Lung (tissue), 12 donors: Measurements from ENCODE around the gene SOX3. TPM values are rescaled to one million over a fixed set of nuclear protein-coding genes. Genes with fewer than 3 reads are reported as not detected.

ENCODE experiments used
- ATAC-seq: fragments of 200-7000 bp; cut with Tn5 transposase; one replicate; pipeline ENCODE4 v1.9.1; 2020; ENCODE audit warnings: moderate number of reproducible peaks; ENCODE audit not compliant: insufficient read depth, low FRiP score
- DNase-seq, 3 donors: peaks; one replicate each; pipeline ENCODE4 v3.0.0-alpha.2; 2013 to 2017
- H3K27ac ChIP-seq, 2 donors: one replicate each; pipeline ENCODE4 v1.5.1; 2013; ENCODE audit warnings: mild to moderate bottlenecking in 2 of 2, moderate library complexity in 2 of 2, control low read depth in 1 of 2, inconsistent platforms in 1 of 2, low read depth in 1 of 2, low read length in 1 of 2
- H3K27me3 ChIP-seq, 3 donors: one replicate each; pipeline ENCODE4 v1.5.1; 2013; ENCODE audit warnings: low read length in 2 of 3; ENCODE audit not compliant: control insufficient read depth in 3 of 3, insufficient read depth in 3 of 3
- H3K36me3 ChIP-seq, 4 donors: one replicate each; pipeline ENCODE4 v1.5.1; 2013; ENCODE audit warnings: low read length in 4 of 4, mild to moderate bottlenecking in 1 of 4, moderate library complexity in 1 of 4; ENCODE audit not compliant: control insufficient read depth in 4 of 4, insufficient read depth in 4 of 4
- H3K4me1 ChIP-seq, 5 donors: one replicate each; pipeline ENCODE4 v1.5.1; 2013; ENCODE audit warnings: low read length in 5 of 5, mild to moderate bottlenecking in 2 of 5, moderate library complexity in 1 of 5; ENCODE audit not compliant: control insufficient read depth in 5 of 5, insufficient read depth in 5 of 5
- H3K4me3 ChIP-seq: one replicate; pipeline ENCODE4 v1.5.1; 2013; ENCODE audit warnings: mild to moderate bottlenecking, control low read depth, moderate library complexity
- H3K9ac ChIP-seq, 2 donors: one replicate each; pipeline ENCODE4 v1.5.1; 2013; ENCODE audit warnings: low read length in 2 of 2, control low read depth in 1 of 2; ENCODE audit not compliant: insufficient read depth in 1 of 2
- H3K9me3 ChIP-seq, 4 donors: one replicate each; pipeline ENCODE4 v1.5.1; 2013; ENCODE audit warnings: low read length in 3 of 4, mild to moderate bottlenecking in 1 of 4, moderate library complexity in 1 of 4; ENCODE audit not compliant: control insufficient read depth in 4 of 4, insufficient read depth in 3 of 4
- WGBS, 2 donors: extraction: QIAGEN DNeasy Blood & Tissue Kit; methylation state at CpG; one replicate each; pipeline ENCODE4 v1.1.7; 2013; 5-methylcytosine and 5-hydroxymethylcytosine counted together
- polyA plus RNA-seq, 2 donors: library from polyadenylated mRNA; stranded (reverse); fragments of 200-250 nt; gene quantifications; one replicate each; pipeline ENCODE4 v1.2.1, GENCODE V29; 2013
- total RNA-seq, 2 donors: library from RNA; depleted of rRNA in 1 of 2; stranded (reverse); fragments of >200 nt in 1 of 2; gene quantifications; one replicate each; pipeline ENCODE4 v1.2.1, GENCODE V29; 2014 to 2021
- TF ChIP-seq, protein P1 (sequence below): IDR thresholded peaks from 2 replicates; pipeline ENCODE4 v1.5.1; 2012; ENCODE audit warnings: mild to moderate bottlenecking; ENCODE audit errors: control extremely low read depth, extremely low read depth
- donor health status: control.
- donor health status: control.
- donor health status: Bipolar disorder and iron deficiency.
- donor health status: healthy.
- donor health status: DM: yes; HTN: yes; CAD: no.

SOX3 gene
- total and polyA plus RNA-seq, 4 donors: 0.09 TPM; not detected in 3

DNA sequence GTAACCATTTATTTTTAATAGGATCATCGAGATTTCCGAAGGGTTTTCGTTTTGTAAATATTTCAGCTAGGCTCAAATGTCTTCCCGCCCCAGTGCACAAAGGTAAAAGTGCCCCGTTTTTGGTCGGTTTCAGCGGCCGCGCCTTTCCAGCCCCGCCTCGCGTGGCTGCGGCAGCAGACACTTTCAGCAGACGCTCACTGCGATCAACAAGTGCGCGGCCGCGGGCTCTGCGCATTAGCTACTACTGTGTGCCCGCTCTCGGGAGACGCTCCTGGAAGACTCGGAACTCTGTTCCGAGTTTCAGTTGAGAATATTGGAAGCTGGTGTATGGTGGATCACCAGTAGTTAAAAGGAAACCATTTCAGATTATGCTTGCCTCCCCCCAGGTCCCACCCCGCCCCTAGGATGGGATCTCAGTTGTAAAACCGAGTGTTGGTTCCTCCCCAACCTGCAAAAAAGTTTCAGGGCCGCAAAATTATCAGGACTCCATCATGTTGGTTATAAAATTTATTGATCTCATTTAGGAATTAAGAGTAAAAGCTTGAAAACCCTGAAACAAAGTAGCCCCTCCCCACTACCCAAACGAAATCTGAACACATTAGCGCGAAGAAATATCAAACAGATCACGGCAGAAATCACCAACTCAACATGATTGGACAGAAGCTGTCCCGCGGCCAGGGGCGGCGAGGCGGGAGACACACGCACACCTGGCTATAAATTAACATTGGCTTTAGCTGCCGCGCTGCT, 2.2 kb downstream of the SOX3 start:
- TF ChIP-seq, protein P1, sequence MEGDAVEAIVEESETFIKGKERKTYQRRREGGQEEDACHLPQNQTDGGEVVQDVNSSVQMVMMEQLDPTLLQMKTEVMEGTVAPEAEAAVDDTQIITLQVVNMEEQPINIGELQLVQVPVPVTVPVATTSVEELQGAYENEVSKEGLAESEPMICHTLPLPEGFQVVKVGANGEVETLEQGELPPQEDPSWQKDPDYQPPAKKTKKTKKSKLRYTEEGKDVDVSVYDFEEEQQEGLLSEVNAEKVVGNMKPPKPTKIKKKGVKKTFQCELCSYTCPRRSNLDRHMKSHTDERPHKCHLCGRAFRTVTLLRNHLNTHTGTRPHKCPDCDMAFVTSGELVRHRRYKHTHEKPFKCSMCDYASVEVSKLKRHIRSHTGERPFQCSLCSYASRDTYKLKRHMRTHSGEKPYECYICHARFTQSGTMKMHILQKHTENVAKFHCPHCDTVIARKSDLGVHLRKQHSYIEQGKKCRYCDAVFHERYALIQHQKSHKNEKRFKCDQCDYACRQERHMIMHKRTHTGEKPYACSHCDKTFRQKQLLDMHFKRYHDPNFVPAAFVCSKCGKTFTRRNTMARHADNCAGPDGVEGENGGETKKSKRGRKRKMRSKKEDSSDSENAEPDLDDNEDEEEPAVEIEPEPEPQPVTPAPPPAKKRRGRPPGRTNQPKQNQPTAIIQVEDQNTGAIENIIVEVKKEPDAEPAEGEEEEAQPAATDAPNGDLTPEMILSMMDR: no peak
- Histone ChIP-seq H3K36me3 (no peaks in the 10 kb centered on the region), H3K27me3 (peaks cover 28 to 73% (median 72%) of the 10 kb centered on the region in 3 donors), H3K9ac (no peak overlapping the region), H3K9me3 (peaks cover 0 to 29% (median 0%) of the 10 kb centered on the region in 4 donors), H3K27ac (no peak overlapping the region), H3K4me1 (peaks cover 0 to 9% (median 0%) of the 10 kb centered on the region in 5 donors), H3K4me3 (no peak overlapping the region)
- ATAC-seq: no peak
- WGBS, 2 donors: 3 to 33% methylated on average over 37 to 40 of the region's 40 CpGs
- no peak for DNase-seq

GRCh38 chrX:140501940-140502468, 2.9 kb downstream of the SOX3 start:
- no peak for ATAC-seq
- Histone ChIP-seq H3K9ac (no peak overlapping the region), H3K36me3 (no peaks in the 10 kb centered on the region), H3K4me3 (no peak overlapping the region), H3K27ac (no peak overlapping the region), H3K9me3 (peaks cover 0 to 24% (median 0%) of the 10 kb centered on the region in 4 donors), H3K27me3 (peaks cover 21 to 70% (median 66%) of the 10 kb centered on the region in 3 donors), H3K4me1 (peaks cover 0 to 9% (median 0%) of the 10 kb centered on the region in 5 donors)
- WGBS, 2 donors: 15 to 33% methylated on average over 14 of the region's 14 CpGs
- DNase-seq: no peak
- TF ChIP-seq, protein P1: no peak

DNA sequence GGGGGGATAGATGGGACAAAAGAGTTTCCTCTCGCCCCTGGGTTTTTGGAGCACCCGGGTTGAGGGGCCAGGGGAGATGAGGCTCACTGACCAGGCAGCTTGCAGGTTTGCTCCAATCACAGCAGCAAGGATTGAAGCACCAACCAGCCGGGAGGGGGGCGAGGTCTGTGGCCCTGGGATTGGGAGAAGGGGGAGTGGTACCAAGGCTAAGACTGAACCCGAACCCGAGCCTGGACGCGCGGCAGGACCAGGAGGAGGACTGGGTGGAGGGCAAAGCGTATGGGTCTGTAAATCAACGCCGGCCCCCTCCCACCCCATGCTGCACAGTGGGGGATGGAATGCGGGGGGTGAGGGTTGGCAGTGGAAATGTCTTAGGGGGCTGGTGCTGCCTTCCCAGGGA, 3.5 kb downstream of the SOX3 start:
- Histone ChIP-seq H3K36me3 (no peaks in the 10 kb centered on the region), H3K9ac (no peak overlapping the region), H3K27me3 (peaks cover 20 to 67% (median 59%) of the 10 kb centered on the region in 3 donors), H3K4me3 (no peak overlapping the region), H3K27ac (no peak overlapping the region), H3K9me3 (peaks cover 0 to 24% (median 0%) of the 10 kb centered on the region in 4 donors), H3K4me1 (peaks cover 0 to 9% (median 0%) of the 10 kb centered on the region in 5 donors)
- TF ChIP-seq, protein P1: no peak
- no peak for ATAC-seq
- 20 to 29% methylated on average over 4 to 13 of the region's 13 CpGs for WGBS, 2 donors
- DNase-seq: no peak
